GM18520 (cell line): ENCODE measurements around the gene HDAC11.
"Not testable (repeated sequence)": the region's sequence is repeated elsewhere in the genome, so short reads cannot be mapped to it uniquely, and the experiment has no call there.

Source experiments
- ATAC-seq: cut with Tn5 transposase; IDR thresholded peaks from one replicate; pipeline ENCODE4 v1.9.1; 2021; ENCODE audit not compliant: unreplicated experiment

Gene HDAC11

GRCh38 chr3:13492976-13493866 is 13.1 kb downstream of the HDAC11 start:
- ATAC-seq = no peak

- ATAC-seq = no peak
Measured at GRCh38 chr3:13493867-13494441, 13.8 kb downstream of the HDAC11 start.

- no peak for ATAC-seq
Measured at GRCh38 chr3:13494463-13495350, 14.6 kb downstream of the HDAC11 start.

GRCh38 chr3:13495351-13495813 is 15.3 kb downstream of the HDAC11 start:
- no peak for ATAC-seq

GRCh38 chr3:13495921-13496723 is 16.0 kb downstream of the HDAC11 start:
- ATAC-seq = peak; percentile 50

- ATAC-seq = no peak
Measured at GRCh38 chr3:13496879-13497278, 16.8 kb downstream of the HDAC11 start.

GRCh38 chr3:13497386-13497785 is 17.3 kb downstream of the HDAC11 start:
- no peak for ATAC-seq

GRCh38 chr3:13498354-13499060 is 18.4 kb downstream of the HDAC11 start:
- ATAC-seq = no peak

GRCh38 chr3:13499246-13499645 is 19.1 kb downstream of the HDAC11 start:
- ATAC-seq = not testable (repeated sequence)

- no peak for ATAC-seq
Measured at GRCh38 chr3:13500133-13500885, 20.2 kb downstream of the HDAC11 start.

GRCh38 chr3:13501056-13501455 is 20.9 kb downstream of the HDAC11 start:
- no peak for ATAC-seq

GRCh38 chr3:13501521-13501920 is 21.4 kb downstream of the HDAC11 start:
- ATAC-seq = no peak

GRCh38 chr3:13501958-13502790 is 22.1 kb downstream of the HDAC11 start:
- ATAC-seq = no peak

GRCh38 chr3:13502791-13503060 is 22.6 kb downstream of the HDAC11 start:
- no peak for ATAC-seq

- no peak for ATAC-seq
Measured at GRCh38 chr3:13504161-13504831, 24.2 kb downstream of the HDAC11 start.

GRCh38 chr3:13505147-13506130 is 25.3 kb downstream of the HDAC11 start:
- no peak for ATAC-seq

GRCh38 chr3:13506239-13506638 is 26.1 kb downstream of the HDAC11 start:
- ATAC-seq = no peak
